Adipocyte (in vitro differentiated cells): ENCODE measurements around the gene R3HCC1L.

Experiments used
- DNase-seq: peaks from one replicate; pipeline ENCODE4 v3.0.0-alpha.2; 2015; ENCODE audit warnings: low read depth
- H3K27me3 ChIP-seq: replicated peaks from 2 replicates; pipeline ENCODE4 v1.7.0; 2013; ENCODE audit warnings: mild to moderate bottlenecking, low read length, moderate library complexity; ENCODE audit not compliant: control insufficient read depth, insufficient read depth
- H3K36me3 ChIP-seq: 2 replicates; pipeline ENCODE4 v1.7.0; 2013; ENCODE audit warnings: low read length, mild to moderate bottlenecking, moderate library complexity; ENCODE audit not compliant: control insufficient read depth, insufficient read depth, severe bottlenecking
- H3K4me1 ChIP-seq: 2 replicates; pipeline ENCODE4 v1.7.0; 2013; ENCODE audit warnings: mild to moderate bottlenecking, low read length, moderate library complexity; ENCODE audit not compliant: control insufficient read depth, insufficient read depth
- H3K4me3 ChIP-seq: 2 replicates; pipeline ENCODE4 v1.7.0; 2013; ENCODE audit warnings: mild to moderate bottlenecking, low read length, moderate library complexity
- H3K9ac ChIP-seq: 2 replicates; pipeline ENCODE4 v1.7.0; 2013; ENCODE audit warnings: mild to moderate bottlenecking, low read length, moderate library complexity
- H3K9me3 ChIP-seq: 2 replicates; pipeline ENCODE4 v1.7.0; 2013; ENCODE audit warnings: mild to moderate bottlenecking, low read length, moderate library complexity; ENCODE audit not compliant: control insufficient read depth

The R3HCC1L gene

DNA sequence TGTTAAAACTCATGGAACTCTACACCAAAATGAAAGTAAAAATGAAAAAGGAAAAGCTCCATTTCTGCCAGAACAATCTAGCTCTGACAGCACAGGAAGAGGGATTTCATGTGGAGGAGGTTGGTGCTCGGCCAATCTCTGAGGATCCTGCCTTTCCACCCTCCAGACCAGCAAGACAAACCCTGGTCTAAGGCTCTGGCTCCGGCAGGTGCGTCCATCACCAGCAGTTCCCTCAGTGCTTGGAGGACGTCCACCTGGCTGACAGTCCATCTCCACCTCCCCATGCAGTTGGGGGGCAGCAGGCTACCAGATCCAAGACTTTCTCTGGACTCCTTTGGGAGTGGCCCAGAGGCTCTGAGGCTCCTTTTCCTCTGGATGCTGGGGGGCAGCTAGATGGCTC, 158.5 kb downstream of the R3HCC1L start:
- H3K9me3 ChIP-seq: no peaks in the 10 kb centered on the region
- no peaks in the 10 kb centered on the region for H3K36me3 ChIP-seq
- peaks cover 9% of the 10 kb centered on the region for H3K4me1 ChIP-seq
- no peak overlapping the region for H3K9ac ChIP-seq
- peaks cover 24% of the 10 kb centered on the region for H3K27me3 ChIP-seq
- no peak overlapping the region for H3K4me3 ChIP-seq
- DNase-seq: no peak

- peak; percentile 35 for DNase-seq
- Histone ChIP-seq H3K36me3 (no peaks in the 10 kb centered on the region), H3K4me3 (no peak overlapping the region), H3K27me3 (peaks cover 26% of the 10 kb centered on the region), H3K4me1 (peaks cover 9% of the 10 kb centered on the region), H3K9me3 (no peaks in the 10 kb centered on the region), H3K9ac (no peak overlapping the region)
Observed at GRCh38 chr10:98293550-98294269, 159.3 kb downstream of the R3HCC1L start.

DNA sequence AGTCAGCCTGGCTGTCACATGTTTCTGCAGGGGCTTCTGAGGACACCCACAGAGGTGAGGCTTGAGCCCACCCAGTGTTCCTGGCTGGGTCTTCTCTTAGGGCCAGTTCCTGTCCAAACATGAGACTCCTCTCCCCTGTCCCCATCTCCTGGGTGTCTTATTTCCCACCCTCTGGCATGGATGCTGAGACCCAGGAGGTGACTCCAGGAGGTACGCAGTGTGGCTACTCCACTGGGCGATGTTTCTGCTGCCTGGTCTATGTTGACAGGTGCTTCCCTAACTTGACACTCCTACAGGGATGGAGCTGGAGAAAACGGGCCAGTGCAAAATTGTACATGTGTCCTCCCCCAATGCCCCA, 159.8 kb downstream of the R3HCC1L start:
- DNase-seq: no peak
- H3K27me3 ChIP-seq: peaks cover 32% of the 10 kb centered on the region
- no peak overlapping the region for H3K9ac ChIP-seq
- no peaks in the 10 kb centered on the region for H3K36me3 ChIP-seq
- H3K4me1 ChIP-seq: peaks cover 9% of the 10 kb centered on the region
- no peaks in the 10 kb centered on the region for H3K9me3 ChIP-seq
- no peak overlapping the region for H3K4me3 ChIP-seq
